Esophagus muscularis mucosa (tissue), 4 donors: ENCODE measurements around the gene CAMK1D.

Experiments
- EP300 ChIP-seq: sonication (generic); formaldehyde crosslinking; IDR thresholded peaks from one replicate; pipeline ENCODE4 v1.6.1; 2017; ENCODE audit warnings: antibody characterized with exemption
- POLR2AphosphoS5 ChIP-seq, 2 donors: sonication (generic); formaldehyde crosslinking; IDR thresholded peaks; one replicate each; pipeline ENCODE4 v1.6.1; 2017; ENCODE audit warnings: antibody characterized with exemption in 2 of 2
- TF ChIP-seq, protein P1 (sequence below), 3 experiments: fragments of 200-600 bp in 2 of 3; fragments of 450-650 bp in 1 of 3; sonication (generic) in 2 of 3; IDR thresholded peaks; one replicate each; pipeline ENCODE4 v1.5.1; 2017 to 2019; ENCODE audit warnings: antibody characterized with exemption in 3 of 3, mild to moderate bottlenecking in 2 of 3, moderate library complexity in 1 of 3

DNA sequence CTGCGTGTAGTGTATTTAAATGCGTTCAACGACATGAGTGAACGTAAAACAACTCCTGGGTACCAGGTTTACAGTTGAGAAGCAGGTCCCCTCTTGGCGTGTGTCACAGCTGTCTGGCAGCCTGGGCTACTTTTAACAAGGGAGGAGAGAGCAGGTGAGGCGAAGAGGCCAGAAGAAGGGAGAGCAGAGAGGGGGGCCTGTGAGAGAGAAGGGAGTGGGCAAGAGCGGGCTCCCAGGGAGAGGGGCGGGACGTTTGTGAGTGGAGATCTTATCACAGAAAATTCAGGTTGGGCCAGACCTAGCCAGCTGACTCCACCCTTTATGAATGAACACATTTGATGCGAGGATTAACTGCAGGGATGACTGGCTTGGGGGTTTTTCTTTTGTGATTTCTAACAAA is 154.0 kb downstream of the CAMK1D start:
- TF ChIP-seq EP300: no peak
- TF ChIP-seq, protein P1, sequence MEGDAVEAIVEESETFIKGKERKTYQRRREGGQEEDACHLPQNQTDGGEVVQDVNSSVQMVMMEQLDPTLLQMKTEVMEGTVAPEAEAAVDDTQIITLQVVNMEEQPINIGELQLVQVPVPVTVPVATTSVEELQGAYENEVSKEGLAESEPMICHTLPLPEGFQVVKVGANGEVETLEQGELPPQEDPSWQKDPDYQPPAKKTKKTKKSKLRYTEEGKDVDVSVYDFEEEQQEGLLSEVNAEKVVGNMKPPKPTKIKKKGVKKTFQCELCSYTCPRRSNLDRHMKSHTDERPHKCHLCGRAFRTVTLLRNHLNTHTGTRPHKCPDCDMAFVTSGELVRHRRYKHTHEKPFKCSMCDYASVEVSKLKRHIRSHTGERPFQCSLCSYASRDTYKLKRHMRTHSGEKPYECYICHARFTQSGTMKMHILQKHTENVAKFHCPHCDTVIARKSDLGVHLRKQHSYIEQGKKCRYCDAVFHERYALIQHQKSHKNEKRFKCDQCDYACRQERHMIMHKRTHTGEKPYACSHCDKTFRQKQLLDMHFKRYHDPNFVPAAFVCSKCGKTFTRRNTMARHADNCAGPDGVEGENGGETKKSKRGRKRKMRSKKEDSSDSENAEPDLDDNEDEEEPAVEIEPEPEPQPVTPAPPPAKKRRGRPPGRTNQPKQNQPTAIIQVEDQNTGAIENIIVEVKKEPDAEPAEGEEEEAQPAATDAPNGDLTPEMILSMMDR (IDR thresholded peaks at IDR 0.05): no peak
- TF ChIP-seq POLR2AphosphoS5 (IDR thresholded peaks at IDR 0.05): no peak
